Measurements from ENCODE around the gene TPCN2.

TPCN2 gene

DNA sequence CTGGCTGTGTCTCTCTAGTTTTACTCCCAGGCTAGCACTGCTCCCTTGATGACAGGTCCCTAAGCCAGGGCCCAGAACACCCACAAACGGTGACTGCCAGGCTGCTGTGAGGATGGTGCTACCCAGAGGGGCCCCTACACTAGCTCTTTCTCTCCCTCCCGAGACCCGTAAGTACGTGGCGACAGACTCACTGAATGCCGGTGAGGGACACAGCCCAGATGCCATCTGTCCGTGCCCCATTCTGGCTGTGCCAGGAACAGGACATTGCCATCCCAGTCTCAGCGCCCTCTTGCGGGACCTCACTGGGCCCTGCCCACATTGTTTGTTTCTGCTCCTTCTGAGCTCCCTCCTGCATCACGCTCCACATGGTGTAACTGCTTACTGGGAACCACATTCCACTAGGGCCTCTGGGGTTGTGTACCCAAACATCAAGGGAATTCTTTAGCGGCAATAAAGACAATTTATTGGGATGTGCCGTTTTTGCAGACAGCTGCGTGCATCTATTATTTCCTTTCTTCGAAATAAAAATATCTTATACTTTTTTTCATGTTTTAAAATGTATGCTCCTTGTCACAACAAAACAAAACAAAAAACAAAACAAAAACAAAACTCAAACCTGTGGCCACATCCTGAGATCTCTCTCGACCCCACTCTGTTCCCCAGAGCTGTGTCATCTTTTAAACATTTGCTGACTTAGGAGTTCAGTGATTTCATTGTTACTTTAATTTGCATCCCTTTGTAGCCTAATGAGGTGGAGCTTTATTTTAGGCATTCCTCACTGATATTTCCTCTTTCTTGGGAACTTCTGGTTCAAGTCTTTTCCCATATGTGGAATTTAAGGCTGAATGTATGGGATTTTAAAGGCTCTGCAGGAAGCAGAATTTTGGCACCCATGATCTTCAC, 4.4 kb upstream of the TPCN2 start:
- FAIRE-seq, result no peak
- TF ChIP-seq POLR2A (IDR thresholded peaks at IDR 0.05; ENCODE audit: low read depth, low read length) (no peak), TAF1 (IDR thresholded peaks at IDR 0.05; ENCODE audit: borderline replicate concordance, low read depth, low read length) (no peak), POLR2AphosphoS5 (IDR thresholded peaks at IDR 0.05; ENCODE audit: low read depth, low read length) (no peak)
- DNase-seq (ENCODE audit: insufficient read length), result no peak

DNA sequence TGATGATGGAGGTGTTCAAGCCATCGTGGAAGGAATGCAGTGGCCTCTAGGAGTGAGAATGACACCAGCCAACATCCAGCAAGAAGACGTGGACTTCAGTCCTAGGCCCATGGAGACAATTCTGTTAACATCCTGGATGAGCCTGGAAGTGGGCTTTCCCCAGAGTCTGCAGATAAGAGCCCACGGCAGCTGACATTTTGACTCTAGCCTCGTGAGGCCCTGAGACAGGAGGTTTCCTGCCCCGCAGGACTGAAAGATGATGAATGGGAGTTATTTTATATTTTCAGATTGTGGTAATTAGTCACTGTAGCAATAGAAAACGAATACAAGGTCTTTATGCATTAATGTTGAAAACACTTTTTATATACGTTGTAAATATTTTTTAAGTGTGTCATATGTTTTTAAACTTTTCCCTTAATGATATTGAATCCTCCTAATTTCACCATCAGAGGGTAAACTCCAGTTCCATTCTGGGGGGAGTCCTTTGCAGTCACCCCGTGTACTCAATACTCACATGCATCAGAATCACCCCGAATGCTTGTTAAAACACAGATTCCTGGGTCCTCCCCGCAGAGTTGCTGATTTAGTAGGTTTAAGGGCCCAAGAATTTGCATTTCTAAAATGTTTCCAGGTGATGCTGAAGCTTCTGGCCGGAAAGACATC, 570 bp upstream of the TPCN2 start:
- FAIRE-seq, result no peak
- no peak for TF ChIP-seq POLR2AphosphoS5 (IDR thresholded peaks at IDR 0.05; ENCODE audit: low read depth, low read length)
- DNase-seq (ENCODE audit: insufficient read length), result no peak

DNA sequence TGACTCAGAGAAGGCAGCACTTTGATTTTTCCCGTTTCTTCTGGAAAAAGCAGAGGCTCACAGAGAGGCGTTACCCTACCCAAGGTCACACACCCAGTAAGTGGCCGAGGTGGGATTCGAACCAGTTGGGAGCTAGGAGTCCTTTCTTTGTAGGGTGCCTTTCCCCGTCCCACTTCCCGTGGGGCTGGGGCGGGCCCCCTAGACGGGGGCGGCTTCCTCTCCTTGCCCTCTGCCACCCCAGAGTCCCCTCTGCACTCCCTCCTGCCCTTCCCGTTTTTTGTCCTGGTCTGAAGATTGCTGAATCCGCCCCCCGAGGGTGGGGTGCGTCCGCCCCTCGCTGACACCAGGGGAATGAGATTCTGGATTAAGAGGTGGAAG, 747 bp downstream of the TPCN2 start:
- no peak for TF ChIP-seq TAF1 (IDR thresholded peaks at IDR 0.05; ENCODE audit: borderline replicate concordance, low read depth, low read length)
- no peak for TF ChIP-seq POLR2AphosphoS5 (IDR thresholded peaks at IDR 0.05; ENCODE audit: low read depth, low read length)
- no peak for TF ChIP-seq POLR2A (IDR thresholded peaks at IDR 0.05; ENCODE audit: low read depth, low read length)
- FAIRE-seq (no peak), DNase-seq (ENCODE audit: insufficient read length) (no peak)

DNA sequence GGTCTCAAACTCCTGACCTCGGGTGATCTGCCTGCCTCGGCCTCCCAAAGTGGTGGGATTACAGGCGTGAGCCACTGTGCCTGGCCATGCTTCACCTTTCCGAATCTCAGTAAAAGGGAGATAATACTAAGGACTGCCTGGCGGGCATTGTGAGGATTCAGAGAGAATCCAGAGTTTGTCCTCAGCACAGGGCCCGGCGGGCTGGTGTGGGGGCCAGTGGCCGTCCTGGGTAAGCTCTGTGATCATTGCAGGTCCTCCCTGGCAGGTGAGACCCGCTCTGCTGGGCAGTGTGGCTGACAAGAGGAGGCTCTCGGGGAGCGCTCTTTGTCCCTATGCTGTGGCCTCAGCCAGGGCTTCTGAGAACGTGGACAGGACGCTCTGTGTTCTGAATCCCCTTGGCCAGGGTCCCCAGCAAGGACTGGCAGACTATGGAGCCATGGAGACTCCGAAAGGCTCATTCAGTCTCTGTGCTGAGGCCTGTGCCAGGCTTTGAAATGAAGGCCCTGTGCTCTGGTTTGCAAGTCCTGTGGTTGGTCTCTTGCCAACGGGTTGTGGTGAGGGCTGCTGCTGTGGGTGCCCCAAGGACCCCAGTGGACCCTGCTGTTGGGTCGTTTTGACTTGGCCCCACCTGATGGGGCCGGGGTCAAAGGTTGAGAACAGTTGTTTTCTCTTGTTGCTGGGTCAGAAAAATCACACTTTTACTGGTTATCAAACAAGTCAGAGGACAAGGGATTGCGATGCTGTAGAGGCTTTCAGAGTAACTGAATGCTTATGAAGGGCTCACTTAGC, 2.1 kb downstream of the TPCN2 start:
- DNase-seq (ENCODE audit: insufficient read length), result no peak
- no peak for FAIRE-seq

DNA sequence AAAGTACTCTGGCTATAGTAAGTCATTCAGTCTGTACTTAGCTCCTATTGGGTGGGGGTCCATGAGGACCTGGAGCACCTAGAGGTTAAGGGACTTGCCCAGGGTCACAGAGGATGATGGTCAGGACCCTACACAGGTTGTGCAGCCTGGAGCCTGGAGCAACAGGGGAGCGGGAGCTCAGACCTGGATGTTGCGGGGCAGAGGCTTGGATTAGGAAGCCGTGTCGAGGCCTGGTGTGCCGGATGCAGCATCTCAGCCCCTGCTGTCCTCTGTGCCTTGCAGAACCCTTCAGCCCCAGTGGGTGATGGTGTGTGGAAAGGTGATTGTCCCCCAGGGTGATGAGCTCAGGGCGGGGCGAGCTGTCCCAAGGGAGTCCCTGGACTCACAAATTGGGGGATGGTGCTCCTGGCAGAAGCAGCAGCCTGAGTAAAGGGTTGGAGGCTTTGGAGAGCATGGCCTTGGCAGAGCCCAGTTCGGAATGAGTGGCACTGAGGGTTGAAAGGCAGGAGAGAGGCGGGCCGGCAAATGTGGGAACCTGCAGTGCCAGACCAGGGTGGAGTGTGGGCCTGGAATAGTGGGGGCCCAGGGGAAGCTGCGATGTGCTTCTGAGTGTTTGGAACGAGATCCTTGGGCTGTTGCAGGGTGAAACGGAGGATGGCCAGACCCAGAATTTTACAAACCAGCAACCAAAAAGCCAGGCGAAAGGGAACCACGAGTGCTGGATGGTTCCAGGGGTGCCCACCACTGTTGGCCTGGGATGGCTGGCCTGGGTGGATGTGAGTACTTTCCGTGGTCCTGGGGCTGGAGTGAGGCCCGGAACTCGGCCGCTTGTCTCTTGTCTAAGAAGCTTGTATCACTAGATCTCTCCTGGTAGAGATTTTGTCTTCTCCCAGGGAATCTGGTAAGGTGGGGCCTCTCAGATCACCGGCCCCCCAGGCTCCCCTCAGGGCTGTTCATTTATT, 2.9 kb downstream of the TPCN2 start:
- TF ChIP-seq POLR2AphosphoS5 (IDR thresholded peaks at IDR 0.05; ENCODE audit: low read depth, low read length), result no peak
- TF ChIP-seq POLR2A (IDR thresholded peaks at IDR 0.05; ENCODE audit: low read depth, low read length), result no peak
- TF ChIP-seq TAF1 (IDR thresholded peaks at IDR 0.05; ENCODE audit: borderline replicate concordance, low read depth, low read length), result no peak
- no peak for FAIRE-seq

More for the DNA sequence above, 2.1 kb downstream of the TPCN2 start:
- TF ChIP-seq TAF1 (IDR thresholded peaks at IDR 0.05; ENCODE audit: borderline replicate concordance, low read depth, low read length), result no peak
- TF ChIP-seq POLR2A (IDR thresholded peaks at IDR 0.05; ENCODE audit: low read depth, low read length), result no peak
- no peak for TF ChIP-seq POLR2AphosphoS5 (IDR thresholded peaks at IDR 0.05; ENCODE audit: low read depth, low read length)

DNA sequence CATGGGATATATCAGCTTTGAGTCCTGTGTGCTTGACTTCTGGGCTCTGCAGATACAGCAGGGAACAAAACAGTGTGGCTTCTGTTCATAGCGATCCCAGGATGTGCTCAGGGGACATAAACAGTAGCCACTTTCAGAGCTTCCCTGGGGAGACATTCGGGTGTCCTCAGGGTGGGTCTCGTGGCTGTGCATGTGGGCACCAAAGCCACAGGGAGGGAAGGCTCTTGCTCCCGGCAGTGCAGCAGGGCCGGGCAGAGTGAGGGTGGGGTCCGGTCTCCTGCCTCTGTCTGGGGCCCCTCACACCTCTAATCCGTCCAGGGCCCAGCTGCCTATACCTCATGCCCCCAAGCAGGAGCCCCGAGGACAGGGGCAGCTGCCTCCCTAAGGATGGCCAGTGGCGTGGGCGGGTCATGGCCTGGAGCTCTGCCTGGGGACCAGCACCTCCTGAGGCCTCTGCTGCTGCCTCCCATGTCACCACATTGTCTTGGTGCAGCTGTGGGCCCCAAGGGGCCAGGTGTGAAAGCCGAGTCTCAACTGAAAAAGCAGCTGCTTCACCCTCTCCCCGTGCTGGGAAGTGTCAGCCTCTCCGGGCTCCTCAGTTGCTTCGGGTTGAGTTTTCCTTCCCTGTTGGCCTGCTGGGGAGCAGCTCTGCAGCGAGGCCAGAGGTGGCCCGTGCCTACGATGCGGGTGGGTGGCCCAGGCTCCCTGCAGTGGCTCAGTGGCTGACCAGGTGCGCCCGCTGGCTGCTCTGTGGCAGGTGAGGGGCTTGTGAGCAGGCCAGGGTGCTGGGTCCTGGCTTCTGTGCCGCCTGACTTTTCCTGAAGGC, 3.8 kb downstream of the TPCN2 start:
- DNase-seq (ENCODE audit: insufficient read length) (no peak), FAIRE-seq (no peak)
- TF ChIP-seq TAF1 (IDR thresholded peaks at IDR 0.05; ENCODE audit: borderline replicate concordance, low read depth, low read length), result no peak
- no peak for TF ChIP-seq POLR2A (IDR thresholded peaks at IDR 0.05; ENCODE audit: low read depth, low read length)

More for the DNA sequence above, 2.9 kb downstream of the TPCN2 start:
- no peak for DNase-seq (ENCODE audit: insufficient read length)

DNA sequence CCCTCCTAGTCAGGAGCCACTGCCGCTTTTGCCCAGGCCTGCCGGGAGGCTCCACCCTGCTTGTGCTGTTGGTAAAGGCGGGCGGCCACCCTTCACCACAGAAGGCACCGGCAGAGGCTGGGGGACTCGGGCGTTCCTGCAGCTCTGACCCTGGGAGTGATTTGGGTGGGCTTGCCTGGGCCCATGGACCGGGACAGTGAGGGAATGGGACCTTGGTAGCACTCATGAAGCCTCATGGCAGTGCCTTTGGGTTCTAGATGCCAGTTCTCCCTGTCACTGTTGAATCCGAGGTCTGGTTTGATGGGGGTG, 4.4 kb downstream of the TPCN2 start:
- no peak for FAIRE-seq
- TF ChIP-seq POLR2AphosphoS5 (IDR thresholded peaks at IDR 0.05; ENCODE audit: low read depth, low read length) (no peak), TAF1 (IDR thresholded peaks at IDR 0.05; ENCODE audit: borderline replicate concordance, low read depth, low read length) (no peak), POLR2A (IDR thresholded peaks at IDR 0.05; ENCODE audit: low read depth, low read length) (no peak)
- no peak for DNase-seq (ENCODE audit: insufficient read length)

DNA sequence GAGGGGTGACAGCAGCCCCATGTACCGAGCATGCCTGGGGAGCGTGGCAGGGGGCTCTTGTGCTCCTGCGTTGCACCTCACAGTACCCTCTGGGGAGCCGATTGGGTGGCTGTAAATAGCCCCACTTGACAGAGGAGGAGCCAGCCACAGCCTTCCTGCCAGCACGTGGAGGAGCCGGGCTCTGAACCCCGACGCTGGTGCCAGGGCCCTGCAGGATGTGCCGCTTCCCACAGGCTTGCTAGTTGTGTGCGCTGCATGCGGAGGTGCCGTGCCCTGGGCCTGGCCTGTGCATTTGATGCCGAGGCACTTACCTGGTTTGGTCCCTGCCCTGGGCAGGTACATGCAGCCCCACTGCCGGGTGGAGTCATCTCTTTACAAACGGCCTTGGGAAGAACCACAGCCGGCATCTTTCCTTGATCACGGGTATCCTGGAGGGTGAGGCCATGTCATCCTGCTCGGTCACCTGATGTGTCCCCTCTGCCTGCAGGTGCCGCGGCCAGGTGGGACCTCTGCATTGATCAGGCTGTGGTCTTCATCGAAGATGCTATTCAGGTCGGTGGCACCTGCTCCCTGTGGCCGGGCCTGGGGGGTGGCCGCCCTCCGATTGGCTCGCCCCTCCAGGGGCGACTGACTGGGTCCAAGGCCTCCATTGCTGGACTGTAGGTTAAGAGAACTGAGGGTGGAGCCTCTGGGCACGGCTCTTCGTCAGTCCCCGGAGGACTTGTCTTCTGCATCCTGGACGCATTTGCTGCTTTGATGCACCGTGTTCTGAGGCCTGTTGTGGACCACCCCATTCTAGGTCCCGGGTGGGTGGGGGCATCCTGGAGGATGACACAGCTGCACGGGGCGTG, 5.0 kb downstream of the TPCN2 start:
- TF ChIP-seq POLR2AphosphoS5 (IDR thresholded peaks at IDR 0.05; ENCODE audit: low read depth, low read length), result no peak
- TF ChIP-seq TAF1 (IDR thresholded peaks at IDR 0.05; ENCODE audit: borderline replicate concordance, low read depth, low read length), result no peak
- TF ChIP-seq POLR2A (IDR thresholded peaks at IDR 0.05; ENCODE audit: low read depth, low read length), result no peak
- FAIRE-seq (no peak), DNase-seq (ENCODE audit: insufficient read length) (no peak)

DNA sequence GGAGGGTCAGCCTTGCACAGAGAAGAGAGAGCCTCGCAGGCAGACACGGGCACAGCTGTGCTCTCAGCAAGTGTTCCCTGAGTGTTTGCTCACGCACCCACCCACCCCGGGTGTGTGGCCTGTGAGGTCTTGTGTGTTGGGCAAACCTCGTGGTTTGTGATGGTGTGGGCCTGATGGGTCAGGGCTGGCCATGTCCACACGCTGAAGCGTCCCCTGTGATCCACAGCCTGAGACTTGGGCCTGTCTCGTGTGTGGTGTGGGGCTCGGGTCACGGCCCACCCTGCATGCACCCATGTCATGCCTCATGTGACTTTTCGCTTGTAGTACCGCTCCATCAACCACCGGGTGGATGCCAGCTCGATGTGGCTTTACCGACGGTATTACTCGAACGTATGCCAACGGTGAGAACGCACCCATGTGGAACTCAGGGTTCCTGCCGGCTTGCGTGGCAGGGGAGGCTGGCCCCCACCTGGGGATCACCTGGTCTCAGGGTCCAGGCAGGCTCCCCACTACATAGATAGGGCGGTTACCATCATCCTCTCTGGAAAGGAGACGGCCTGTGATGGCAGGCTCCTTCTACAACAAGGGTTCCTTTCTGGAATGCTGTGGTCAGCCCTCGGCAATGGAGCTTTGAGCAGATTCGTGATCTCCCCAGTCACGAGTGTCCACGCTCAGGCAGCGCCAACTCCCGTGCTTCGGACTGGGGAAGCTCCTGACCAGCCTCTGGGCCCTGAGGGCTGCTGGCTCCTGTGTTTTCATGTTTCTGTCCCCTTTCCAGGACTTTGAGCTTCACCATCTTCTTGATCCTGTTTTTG, 5.9 kb downstream of the TPCN2 start:
- no peak for FAIRE-seq
- TF ChIP-seq POLR2A (IDR thresholded peaks at IDR 0.05; ENCODE audit: low read depth, low read length) (no peak), TAF1 (IDR thresholded peaks at IDR 0.05; ENCODE audit: borderline replicate concordance, low read depth, low read length) (no peak), POLR2AphosphoS5 (IDR thresholded peaks at IDR 0.05; ENCODE audit: low read depth, low read length) (no peak)
- DNase-seq (ENCODE audit: insufficient read length), result no peak
